GM12892 (cell line): ENCODE measurements around the gene WDR4.

Source experiments
- POLR2A ChIP-seq: IDR thresholded peaks from 2 replicates; pipeline ENCODE4 v1.6.1; 2011; ENCODE audit warnings: low read depth, low read length, control low read depth
- TAF1 ChIP-seq: IDR thresholded peaks from 2 replicates; pipeline ENCODE4 v1.6.1; 2011; ENCODE audit warnings: low read depth, mild to moderate bottlenecking, control low read depth, low read length, borderline replicate concordance

- TF ChIP-seq POLR2A (no peak), TAF1 (no peak)
Measured at GRCh38 chr21:42860345-42860744, 19.0 kb downstream of the WDR4 start.
